Right kidney (tissue), 1 donor: ENCODE results near the gene PIGU.
"Not testable (repeated sequence)": the region's sequence is repeated elsewhere in the genome, so short reads cannot be mapped to it uniquely, and the experiment has no call there.

Source experiments
- DNase-seq: peaks from one replicate; pipeline ENCODE4 v3.0.0-alpha.2; 2016

Gene PIGU

GRCh38 chr20:34624629-34625028, 52.3 kb downstream of the PIGU start:
- no peak for DNase-seq

GRCh38 chr20:34622821-34623451, 54.0 kb downstream of the PIGU start:
- no peak for DNase-seq

- no peak for DNase-seq
Observed at GRCh38 chr20:34621383-34622367, 55.2 kb downstream of the PIGU start.

- DNase-seq: no peak
Observed at GRCh38 chr20:34621036-34621343, 55.9 kb downstream of the PIGU start.

GRCh38 chr20:34618676-34619075, 58.2 kb downstream of the PIGU start:
- DNase-seq: no peak

GRCh38 chr20:34616913-34617312, 60.0 kb downstream of the PIGU start:
- DNase-seq: not testable (repeated sequence)

- DNase-seq: no peak
Observed at GRCh38 chr20:34615477-34615876, 61.4 kb downstream of the PIGU start.

GRCh38 chr20:34611976-34612375, 64.9 kb downstream of the PIGU start:
- not testable (repeated sequence) for DNase-seq

GRCh38 chr20:34607066-34607465, 69.8 kb downstream of the PIGU start:
- DNase-seq: no peak

- DNase-seq: peak; percentile 13
Observed at GRCh38 chr20:34604980-34605788, 71.7 kb downstream of the PIGU start.

- DNase-seq: no peak
Observed at GRCh38 chr20:34600892-34601653, 75.8 kb downstream of the PIGU start.

- no peak for DNase-seq
Observed at GRCh38 chr20:34595377-34596184, 81.3 kb downstream of the PIGU start.

GRCh38 chr20:34586488-34587163, 90.3 kb downstream of the PIGU start:
- no peak for DNase-seq

- no peak for DNase-seq
Observed at GRCh38 chr20:34585019-34585418, 91.9 kb downstream of the PIGU start.

GRCh38 chr20:34583544-34583943, 93.3 kb downstream of the PIGU start:
- no peak for DNase-seq

- DNase-seq: no peak
Observed at GRCh38 chr20:34582911-34583310, 94.0 kb downstream of the PIGU start.

GRCh38 chr20:34582221-34582620, 94.7 kb downstream of the PIGU start:
- no peak for DNase-seq

- no peak for DNase-seq
Observed at GRCh38 chr20:34581341-34582184, 95.3 kb downstream of the PIGU start.
